ENCODE data around the gene DENND1A.
"Not testable (repeated sequence)": the region's sequence is repeated elsewhere in the genome, so short reads cannot be mapped to it uniquely, and the experiment has no call there.

The DENND1A gene

DNA sequence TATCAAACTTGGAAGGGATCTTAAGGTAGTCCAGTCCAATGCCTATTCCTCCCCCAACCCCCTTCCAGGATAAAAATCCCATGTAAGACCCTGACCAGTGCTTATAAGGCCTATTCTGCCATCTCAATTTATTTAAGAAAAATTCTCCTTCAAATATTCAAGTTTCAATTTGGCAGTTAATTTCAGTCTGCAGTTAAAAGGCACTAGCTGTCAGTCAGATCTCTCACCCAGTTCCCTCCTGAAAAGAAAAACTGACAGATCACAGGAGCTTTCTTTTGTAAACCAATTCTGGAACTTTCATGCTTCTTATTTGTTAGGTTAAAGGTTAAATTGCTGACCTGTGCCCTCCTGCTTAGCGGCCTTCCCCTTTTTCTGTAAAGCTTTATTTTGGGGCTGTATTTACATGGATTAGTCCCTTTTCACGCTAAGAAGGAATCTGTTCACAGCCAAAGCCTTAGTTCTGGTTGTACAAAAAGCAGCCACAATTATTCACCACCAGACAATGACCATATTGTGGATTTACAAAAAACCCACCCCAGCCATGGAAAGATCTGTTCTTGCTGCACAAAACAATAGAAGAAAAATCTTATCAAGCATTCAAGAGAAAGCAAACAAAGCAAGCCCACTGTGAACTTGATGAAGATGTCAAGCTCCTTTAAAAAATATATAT lies 68.7 kb downstream of the DENND1A start:
- DNase-seq, result no peak

DNA sequence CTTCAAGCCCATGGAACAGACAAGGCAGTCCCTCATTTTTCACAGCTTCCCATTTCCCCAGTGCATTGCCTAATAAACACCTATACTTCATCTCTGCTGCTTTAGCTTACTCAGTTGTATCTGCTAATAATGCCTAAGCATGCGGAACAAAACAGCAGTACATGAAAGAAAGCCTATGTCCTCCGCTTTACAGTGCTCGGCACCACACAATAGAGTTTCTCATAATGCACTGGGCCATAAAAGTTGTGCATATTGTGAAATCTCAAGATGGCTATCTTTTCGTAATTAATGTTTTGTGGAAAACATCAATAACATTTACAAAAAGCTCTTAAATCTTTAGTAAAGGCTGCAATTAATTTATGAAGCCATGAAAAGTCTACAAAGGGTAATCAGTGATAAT lies 69.3 kb downstream of the DENND1A start:
- DNase-seq, result no peak

DNA sequence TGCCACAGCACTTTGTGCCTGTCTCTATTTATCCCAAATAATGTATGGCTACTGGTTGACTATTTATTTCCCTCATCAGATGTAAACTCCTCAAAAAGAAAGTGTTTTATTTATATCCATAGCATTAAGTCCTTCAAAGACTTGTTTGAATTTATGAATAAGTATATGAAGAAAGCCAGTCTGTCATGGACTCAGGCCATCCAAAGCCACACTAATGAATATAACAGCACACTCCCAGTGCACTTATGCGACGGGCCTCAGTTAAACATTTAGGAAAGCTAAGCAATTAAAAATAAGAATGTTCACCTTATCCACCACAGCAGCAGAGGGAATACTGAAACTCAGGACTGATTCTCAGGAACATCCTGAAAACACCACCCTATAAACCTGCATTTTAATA lies 77.5 kb downstream of the DENND1A start:
- DNase-seq, result no peak

DNA sequence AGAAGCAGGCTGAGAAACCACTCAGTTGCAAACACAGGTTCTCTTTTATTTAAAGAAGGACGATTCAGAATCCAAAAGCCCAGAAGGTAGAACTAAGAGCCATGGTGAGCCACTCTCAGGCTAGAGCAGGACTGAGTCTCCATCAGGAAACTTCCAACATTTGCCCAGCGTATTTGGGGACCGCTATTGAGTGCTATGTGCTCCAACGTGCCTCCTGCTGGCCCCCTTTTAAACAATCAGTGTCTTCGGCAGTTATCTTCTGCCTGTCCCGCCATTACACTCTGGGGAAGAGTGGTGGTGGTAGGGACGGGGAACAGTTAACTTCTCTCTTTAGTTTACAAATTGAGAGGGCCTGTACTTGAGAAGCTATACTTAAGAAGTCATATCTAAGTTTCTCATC lies 78.1 kb downstream of the DENND1A start:
- no peak for DNase-seq

DNA sequence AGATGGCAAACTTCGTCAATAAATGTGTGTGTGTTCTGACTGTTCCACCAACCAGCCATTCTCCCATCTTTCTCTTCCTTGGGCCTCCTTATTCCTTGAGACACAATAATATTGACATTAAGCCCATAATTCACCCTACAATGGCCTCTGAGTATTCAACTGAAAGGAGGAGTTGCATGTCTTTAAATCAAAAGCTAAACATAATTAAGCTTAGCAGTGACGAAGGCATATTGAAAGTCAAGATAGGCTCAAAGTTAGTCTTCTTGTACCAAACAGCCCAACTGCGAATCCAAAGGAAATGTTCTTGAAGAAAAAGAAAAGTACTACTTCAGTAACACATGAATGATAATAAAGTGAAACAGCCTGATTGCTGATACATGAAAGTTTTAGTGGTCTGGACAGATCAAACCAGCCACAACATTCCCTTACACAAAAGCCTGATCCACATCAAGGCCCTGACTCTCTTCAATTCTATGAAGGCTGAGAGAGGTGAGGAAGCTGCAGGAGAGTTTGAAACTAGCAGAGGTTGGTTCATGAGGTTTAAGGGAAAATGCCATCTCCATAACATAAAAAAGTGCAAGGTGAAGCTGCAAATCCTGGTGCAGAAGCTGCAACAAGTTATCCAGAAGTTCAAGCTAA lies 81.4 kb downstream of the DENND1A start:
- DNase-seq, result no peak

DNA sequence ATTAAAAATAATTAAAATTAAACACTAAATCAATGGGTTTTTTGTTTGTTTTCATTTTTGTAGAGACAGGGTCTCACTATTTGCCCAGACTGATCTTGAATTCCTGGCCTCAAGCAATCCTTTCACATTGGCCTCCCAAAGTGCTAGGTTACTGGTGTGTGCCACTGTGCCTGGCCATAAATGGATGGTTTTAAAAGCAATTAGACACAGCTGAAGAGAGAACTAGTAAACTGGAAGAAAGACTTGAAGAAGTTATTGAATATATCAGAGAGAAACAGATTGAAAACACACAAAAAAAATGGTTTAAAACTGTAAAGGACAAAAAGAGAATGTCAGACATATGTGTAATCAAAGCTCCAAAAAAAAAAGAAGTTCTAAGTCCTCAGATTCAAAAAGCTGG lies 83.0 kb downstream of the DENND1A start:
- DNase-seq, result no peak

DNA sequence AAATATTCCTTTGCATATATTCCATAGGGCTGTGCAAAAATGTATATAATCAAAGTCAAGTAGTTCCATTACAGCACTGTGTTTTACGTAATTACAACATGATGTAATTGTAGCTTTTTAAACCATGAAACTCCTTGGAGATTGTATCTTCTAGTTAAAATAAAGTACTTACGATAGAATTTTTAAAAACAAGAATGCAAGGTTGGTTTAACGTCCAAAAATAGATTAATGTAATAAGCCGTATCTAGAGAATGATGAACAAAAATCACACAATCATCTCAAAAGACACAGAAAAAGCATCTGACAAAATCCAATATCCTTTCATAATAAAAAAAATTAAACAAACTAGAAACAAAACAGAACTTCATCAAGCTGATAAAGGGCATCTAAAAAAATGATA lies 86.2 kb downstream of the DENND1A start:
- DNase-seq, result no peak

DNA sequence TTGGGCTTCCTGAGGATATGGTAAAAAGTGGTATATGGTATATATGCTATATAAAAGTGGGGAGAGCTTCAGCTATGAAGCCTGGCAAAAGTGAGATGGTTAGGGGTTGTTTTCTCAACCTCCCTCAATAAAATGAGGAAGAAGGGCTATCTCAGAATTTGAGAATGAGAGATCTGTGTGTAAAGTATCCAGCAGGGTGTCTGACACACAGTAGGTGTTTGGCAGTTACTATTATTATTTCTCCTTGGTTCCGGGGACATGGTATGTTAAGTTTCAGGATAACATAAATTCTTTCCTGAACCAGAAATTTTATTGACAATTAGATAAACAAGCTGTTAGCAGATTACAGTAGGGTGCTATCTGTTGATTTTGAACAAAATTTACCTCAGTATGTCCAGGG lies 94.1 kb downstream of the DENND1A start:
- DNase-seq, result no peak

DNA sequence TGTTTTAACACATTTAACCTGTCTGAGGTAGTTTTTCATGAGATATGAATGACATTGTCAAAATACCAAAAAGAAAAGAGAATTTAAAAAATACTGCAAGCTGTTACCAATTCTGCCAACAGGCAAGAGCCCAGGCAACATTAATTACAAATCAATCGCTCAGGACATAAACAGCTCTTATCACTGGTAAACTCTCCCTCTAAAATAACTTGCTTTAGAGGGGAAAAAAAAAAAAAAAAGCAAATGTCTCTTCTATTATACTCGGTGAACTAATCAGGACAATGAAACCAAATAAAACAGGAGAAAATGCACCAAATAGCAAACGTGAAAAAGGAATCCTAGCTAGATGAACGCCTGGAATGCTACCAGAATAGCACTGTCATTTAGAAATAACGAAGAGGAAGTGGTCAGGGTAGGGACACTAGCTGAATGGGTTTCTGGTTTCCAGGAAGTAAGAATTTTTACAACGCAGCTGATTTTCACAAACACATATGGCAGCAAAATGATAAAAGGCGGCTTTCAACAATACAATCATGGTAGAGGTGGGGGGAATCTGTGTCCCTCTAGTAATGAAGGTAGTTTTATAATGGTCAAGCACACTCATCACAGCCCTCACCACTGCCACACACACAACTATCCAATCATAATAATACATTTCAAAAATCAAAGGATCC lies 94.9 kb downstream of the DENND1A start:
- no peak for DNase-seq

DNA sequence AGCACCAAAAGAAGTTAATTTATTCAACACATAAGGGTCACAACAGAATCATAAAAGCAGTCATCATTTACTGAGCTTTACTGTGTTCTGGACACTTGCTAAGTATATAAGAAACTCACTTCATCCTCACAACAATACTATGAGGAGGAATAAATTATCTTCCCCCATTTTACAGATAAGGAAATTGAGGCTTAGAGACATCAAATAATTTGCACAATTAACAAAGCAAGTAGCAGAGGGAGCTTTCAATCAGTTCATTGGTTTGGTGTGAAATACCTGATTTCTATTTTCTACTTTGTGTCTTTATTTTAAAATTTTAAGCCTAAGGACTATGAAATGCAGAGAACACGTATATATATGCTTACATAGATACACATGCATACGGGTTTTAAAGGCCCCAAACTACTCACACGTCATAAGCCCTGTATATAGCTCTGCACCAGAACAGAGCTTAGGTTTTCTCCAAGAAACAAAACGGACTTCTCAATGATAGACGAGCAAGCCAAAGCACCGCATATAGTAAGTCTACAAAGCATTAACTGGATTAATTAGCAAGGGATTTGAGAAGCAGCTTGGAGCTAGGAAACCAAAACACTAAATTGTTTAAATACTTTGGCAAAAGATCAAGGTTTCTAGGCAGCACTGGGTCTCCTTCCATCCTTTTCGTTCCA lies 95.6 kb downstream of the DENND1A start:
- DNase-seq, result no peak

DNA sequence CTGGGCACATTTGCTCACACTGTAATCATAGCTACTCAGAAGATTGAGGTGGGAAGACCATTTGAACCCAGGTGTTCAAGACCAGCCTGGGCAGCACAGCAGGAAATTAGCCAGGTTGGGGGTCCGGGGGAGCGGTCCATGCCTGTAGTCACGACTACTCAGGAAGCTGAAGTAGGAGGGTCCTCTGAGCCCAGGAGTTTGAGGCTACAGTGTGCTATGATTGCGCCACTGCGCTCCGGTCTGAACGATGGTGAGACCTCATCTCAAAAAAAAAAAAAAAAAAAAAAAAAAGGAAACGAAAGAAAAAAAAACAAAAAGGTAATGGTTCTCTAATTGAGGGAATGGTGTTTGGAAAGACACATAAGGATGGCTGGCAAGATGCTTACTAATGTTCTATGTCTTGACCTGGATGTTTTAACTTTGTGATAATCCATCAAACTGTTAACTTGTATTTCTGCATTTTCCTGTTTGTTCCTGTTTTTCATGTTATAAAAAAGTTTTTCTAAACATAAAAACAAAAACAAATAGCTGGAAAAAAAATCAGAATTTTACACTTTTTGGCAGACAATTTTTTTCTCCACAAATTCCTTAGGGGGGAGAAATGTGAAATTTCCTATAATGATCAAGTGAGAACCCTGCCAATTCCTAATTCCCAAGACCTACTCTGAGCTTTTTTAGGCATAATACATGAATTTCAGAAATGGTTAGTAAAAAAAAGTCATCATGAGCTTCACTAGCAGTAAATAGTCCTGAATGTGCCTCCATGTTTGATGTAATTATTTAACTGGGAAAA lies 96.9 kb downstream of the DENND1A start:
- DNase-seq, result no peak

DNA sequence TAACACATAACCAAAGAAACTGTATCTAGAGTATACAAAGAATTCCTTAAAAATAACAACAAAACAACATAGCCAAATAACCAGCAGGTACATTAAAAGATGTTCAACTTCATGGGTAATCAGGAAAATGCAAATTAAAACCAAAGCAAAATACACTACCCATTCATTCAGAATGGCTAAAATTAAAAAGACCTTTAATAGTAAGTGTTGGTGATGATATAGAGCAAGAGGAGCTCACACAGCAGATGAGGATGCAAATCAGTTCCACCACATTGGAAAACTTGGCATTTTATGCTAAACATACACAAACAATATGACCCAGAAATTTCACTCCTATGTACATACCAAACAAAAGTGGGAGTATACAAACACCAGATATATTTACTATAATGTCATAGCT lies 97.8 kb downstream of the DENND1A start:
- DNase-seq, result no peak

DNA sequence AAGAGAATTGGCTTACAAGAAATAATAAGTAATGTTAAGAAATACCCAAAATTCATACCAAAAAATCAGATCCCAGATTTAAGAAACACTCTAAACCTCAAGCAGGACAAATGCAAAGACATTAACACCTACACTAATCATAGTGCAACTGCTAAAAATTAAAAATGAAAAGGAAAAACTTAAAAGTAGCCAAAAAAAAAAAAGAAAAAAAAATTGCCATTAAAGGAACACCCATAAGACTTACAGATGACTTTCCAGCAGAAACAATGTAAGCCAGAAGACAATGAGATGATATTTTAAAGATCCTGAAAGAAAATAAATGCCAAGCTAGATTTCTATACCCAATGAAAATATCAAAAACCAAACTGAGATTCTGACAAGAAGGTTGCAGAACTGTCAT lies 101.5 kb downstream of the DENND1A start:
- no peak for DNase-seq

DNA sequence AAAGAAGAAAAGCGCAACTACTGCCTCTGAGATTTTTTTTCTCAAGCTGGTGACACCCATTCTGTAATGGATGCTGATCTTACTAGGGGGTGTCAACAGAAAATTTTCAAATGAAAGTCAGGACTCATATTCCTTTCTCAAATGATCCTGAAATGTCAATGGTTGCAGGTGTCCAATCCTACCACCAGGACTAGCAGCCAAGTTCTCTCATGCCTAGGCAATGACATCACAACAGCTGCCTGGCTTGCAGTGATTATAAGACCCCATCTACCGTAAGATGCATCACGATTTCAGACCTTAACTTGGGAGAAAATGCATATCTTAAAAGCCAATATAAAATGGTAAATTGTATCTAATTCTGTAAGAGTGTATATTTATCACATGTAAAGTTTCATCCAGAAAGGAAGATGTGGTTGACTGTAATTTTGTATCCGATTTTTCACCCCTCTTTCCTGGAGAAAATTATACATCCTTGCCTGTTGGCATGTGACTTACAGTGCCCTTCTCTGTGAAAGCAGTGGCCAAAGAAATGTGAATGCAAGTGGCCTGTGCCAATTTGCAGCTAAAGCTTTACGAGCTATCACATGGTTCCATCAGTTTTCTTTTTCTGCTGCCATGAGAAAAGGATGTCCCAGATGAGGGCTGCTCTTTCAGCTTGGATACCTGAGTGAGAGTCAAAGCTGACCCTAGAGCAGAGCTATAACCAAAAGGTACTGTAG lies 104.4 kb downstream of the DENND1A start:
- DNase-seq, result no peak

DNA sequence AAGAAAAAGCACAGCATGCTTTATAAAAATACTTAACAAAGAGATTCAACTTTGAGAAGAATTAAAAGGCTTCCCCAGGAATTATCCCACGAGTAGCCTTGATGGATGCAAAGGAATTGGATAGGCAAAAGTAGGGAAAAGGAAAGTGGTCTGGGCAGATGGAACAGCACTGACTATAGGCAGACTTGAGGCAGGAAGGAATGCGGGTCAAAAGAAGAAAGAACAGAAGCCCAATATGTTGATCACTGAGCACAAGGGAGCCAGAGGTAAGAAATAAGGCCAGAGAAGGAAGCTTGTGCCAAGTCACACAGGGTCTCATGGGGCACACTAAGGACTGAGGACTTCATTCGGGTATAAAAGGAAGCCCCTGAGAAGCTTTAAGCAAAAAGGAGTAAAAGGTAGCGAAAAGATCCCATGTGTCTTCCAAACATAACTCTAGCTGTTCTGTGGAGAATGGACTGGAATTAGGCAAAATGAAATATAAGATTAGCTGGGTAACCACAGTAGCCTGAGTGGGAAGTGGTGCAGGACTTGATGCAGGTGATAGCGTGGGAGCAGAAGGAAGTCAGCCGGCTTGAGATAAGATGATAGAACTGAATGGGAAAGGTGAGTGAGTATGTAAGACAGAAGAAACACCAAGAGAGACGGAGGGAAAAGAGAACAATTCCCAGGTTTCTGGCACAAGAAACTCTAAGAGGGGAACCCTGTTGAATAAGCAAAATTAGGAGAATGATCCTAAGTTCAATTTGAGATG lies 106.6 kb downstream of the DENND1A start:
- no peak for DNase-seq

DNA sequence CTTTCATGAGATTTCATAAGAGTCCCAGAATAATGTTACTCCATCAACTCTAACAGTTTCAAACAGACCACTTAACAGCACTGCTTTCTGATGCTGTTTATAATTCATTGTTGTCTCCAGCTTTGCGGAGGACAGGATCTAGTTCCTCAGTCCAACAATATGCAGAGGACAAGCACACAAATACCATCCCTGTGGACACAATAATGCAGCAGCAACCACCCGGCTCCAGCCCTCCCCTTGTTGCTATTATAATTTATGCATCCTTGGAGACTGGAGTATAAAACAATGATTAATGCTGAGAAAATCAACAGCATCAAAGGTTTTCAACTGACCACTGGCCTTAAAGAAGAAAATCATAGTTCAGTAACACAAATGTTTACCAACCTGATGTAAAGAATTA lies 108.3 kb downstream of the DENND1A start:
- DNase-seq, result no peak

DNA sequence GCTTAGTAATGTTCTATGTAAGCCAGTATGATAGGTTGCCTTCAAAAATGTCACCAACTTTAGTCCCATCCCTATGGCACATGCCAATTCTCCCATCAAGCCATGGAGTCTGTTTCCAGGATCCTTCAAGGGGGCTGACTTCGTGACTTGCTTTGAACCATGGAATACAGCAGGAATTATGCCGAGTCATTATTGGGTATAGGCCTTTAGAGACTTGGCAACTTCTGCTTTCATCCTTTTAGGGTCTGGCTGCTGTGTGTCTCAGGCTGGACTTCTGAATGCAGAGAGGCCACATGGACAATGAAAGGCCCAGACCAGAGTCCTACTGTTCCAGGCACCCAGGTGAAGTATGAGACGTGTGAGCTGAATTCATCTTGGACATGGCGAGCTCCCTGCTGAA lies 109.8 kb downstream of the DENND1A start:
- DNase-seq, result no peak

DNA sequence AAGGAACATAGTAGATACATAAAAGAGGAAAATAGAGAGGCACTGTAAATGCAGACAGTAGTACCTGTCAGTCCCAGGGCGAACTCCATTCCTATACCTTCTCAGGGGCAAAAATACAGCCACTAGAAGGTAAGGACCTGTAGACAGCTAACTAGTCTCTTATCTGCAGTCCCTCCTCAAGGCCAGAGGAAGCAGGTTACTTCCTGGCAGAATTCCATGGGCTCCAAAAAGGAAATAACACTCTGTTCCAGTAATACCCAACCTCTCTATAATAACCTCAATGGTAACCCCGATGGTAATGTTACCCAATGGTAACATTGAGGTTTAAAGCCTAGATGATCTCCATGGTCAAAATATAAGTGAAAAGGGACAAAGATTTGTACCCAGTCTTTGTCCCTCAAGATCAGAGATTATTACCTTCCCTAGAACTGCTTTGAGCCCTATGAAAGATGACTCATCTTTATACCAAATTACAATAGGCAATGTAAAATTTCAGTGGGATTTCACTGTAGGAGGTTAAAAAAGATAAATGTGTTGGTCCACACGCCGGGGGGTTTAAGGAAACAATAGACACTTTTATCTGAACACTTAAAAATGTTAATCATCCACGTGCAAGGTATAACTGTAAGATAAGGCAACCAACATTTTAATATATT lies 113.0 kb downstream of the DENND1A start:
- DNase-seq, result no peak

DNA sequence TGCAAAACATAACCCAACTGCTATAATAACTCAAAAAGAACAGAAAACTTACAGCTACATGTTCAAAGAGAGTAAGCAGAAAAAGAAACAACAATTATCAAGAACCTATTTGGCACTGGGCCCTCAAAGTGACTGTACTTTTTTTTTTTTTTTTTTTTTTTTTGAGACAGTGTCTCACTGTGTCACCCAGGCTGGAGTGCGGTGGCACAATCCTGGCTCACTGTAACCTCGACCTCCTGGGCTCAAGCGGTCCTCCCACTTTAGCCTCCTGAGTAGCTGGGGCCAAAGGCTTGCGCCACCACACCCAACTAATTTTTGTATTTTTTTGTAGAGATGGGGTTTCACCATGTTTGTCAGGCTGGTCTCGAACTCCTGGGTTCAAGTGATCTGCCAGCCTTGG lies 114.1 kb downstream of the DENND1A start:
- DNase-seq, result not testable (repeated sequence)

DNA sequence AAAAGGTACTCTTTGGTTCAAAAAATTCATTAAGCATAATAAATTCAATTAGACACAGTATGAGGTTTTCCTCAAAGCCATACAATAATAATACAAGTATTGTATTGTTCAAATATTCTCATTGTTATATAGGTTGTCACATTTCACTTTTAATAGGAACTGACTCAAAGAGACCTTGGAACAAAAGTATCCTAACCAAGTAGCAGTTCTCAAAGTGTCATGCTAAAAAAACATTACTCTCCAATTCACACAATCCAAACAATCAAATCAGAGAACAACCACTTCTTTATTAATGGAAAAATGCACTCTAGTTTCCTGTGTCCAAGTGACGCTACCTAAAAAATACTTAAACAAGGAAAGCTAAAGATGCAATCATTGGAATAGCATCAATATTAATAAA lies 115.4 kb downstream of the DENND1A start:
- no peak for DNase-seq

DNA sequence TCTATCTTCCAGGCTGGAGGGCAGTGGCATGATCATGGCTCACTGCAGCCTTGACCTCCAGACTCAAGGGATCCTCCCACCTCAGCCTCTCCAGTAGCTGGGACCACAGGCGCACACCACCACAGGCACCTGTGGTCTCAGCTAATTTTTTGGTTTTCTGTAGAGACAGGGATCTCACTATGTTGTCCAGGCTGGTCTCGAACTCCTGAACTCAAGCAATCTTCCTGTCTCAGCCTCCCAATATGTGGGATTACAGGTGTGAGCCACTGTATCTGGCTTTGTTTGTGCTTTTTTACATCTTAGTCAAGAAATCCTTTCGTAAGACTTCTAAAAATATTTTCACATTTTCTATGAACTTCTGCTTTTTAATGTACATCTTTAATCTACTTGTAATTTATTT lies 116.9 kb downstream of the DENND1A start:
- DNase-seq, result no peak
